K562 (cell line): ENCODE results near the gene PRICKLE2. TPM values are rescaled to one million over a fixed set of nuclear protein-coding genes. Genes with fewer than 3 reads are reported as not detected.

Experiments used
- ATAC-seq: fragments of 200-7000 bp; cut with Tn5 transposase; 3 replicates; pipeline ENCODE4 v1.9.1; 2020; ENCODE audit warnings: moderate library complexity
- BruUV-seq: library from RNA; stranded (reverse); fragments of 400-500 nt; replicated peaks from 2 replicates; lab custom pipeline; 2021; lab: Mats Ljungman, UMichigan
- CTCF ChIA-PET: fragments of 300-600 bp; formaldehyde crosslinking; extraction: SDS; loops from one replicate; lab custom pipeline; 2021; ENCODE audit warnings: low intra/inter-chr PET ratio; lab: Yijun Ruan, JAX
- POLR2A ChIA-PET: fragments of 300-600, 350-650 bp; sonication (Branson Sonifier 250); formaldehyde crosslinking; extraction: SDS; loops from one replicate; lab custom pipeline; 2021; ENCODE audit warnings: antibody characterized with exemption, inconsistent platforms; lab: Yijun Ruan, JAX
- DNase-seq, 4 experiments: peaks; one replicate each; pipeline versions ENCODE4 v3.0.0 to v3.0.0-alpha.2; 2011 to 2018; ENCODE audit warnings: low spot score in 3 of 4, mixed read lengths in 3 of 4; ENCODE audit errors: extremely low read depth in 1 of 4
- FAIRE-seq: peaks from 2 replicates; lab custom pipeline; 2011; peaks lifted over from hg19 to GRCh38; lab: Jason Lieb, UNC
- H2AFZ ChIP-seq: 2 replicates; pipeline ENCODE4 v1.6.0; 2011; ENCODE audit warnings: low read depth, low read length, control low read depth, inconsistent platforms
- H3K27ac ChIP-seq: fragments of 200-600 bp; 3 replicates; pipeline ENCODE4 v1.8.0; 2011; ENCODE audit warnings: low read depth, mild to moderate bottlenecking, control low read depth, inconsistent platforms, low read length, moderate library complexity, mixed read lengths; ENCODE audit errors: extremely low read depth
- H3K27me3 ChIP-seq, 2 experiments: fragments of 300-600 bp in 1 of 2; 2 replicates in 1 of 2; 3 replicates in 1 of 2; pipeline versions ENCODE4 v1.6.0 to v1.8.0; 2011; ENCODE audit warnings: inconsistent platforms in 2 of 2, low read length in 2 of 2, mild to moderate bottlenecking in 1 of 2, mixed read lengths in 1 of 2, moderate library complexity in 1 of 2; ENCODE audit not compliant: control insufficient read depth in 2 of 2, insufficient read depth in 2 of 2
- H3K36me3 ChIP-seq: fragments of 300-600 bp; 3 replicates; pipeline ENCODE4 v1.8.0; 2011; ENCODE audit warnings: mild to moderate bottlenecking, low read length, inconsistent platforms; ENCODE audit not compliant: control insufficient read depth, insufficient read depth
- H3K4me1 ChIP-seq, 2 experiments: fragments of 200-600 bp in 1 of 2; replicated peaks in 1 of 2; 2 replicates in 1 of 2; 3 replicates in 1 of 2; pipeline versions ENCODE4 v1.5.1 to v1.8.0; 2011; ENCODE audit warnings: inconsistent platforms in 2 of 2, low read length in 2 of 2, mild to moderate bottlenecking in 1 of 2, mixed read lengths in 1 of 2, moderate library complexity in 1 of 2; ENCODE audit not compliant: control insufficient read depth in 2 of 2, insufficient read depth in 2 of 2
- H3K4me2 ChIP-seq: 2 replicates; pipeline ENCODE4 v1.6.1; 2011; ENCODE audit warnings: low read length, control low read depth, inconsistent platforms, mixed read lengths; ENCODE audit not compliant: insufficient read depth
- H3K4me3 ChIP-seq: fragments of 200-600 bp; sonication (generic), shearing (Covaris generic); 2 replicates; pipeline ENCODE4 v1.5.1; 2016; ENCODE audit warnings: control low read depth, inconsistent platforms
- H3K79me2 ChIP-seq: fragments of 200-600 bp; 3 replicates; pipeline ENCODE4 v1.8.0; 2011; ENCODE audit warnings: low read length, inconsistent platforms; ENCODE audit not compliant: control insufficient read depth, insufficient read depth
- H3K9ac ChIP-seq, 2 experiments: 2 replicates each; pipeline versions ENCODE4 v1.6.0 to v1.6.1; 2011; ENCODE audit warnings: low read depth in 2 of 2, low read length in 2 of 2, control low read depth in 1 of 2, inconsistent platforms in 1 of 2, mild to moderate bottlenecking in 1 of 2, mixed read lengths in 1 of 2; ENCODE audit not compliant: insufficient read depth in 1 of 2
- H3K9me1 ChIP-seq: one replicate; pipeline ENCODE4 v1.6.0; 2011; ENCODE audit warnings: inconsistent platforms, mild to moderate bottlenecking, low read length, moderate library complexity; ENCODE audit not compliant: control insufficient read depth, insufficient read depth
- H3K9me3 ChIP-seq: replicated peaks from 2 replicates; pipeline ENCODE4 v1.5.1; 2011; ENCODE audit warnings: low read depth, low read length, inconsistent platforms; ENCODE audit not compliant: control insufficient read depth, insufficient read depth
- H4K20me1 ChIP-seq: replicated peaks from 2 replicates; pipeline ENCODE4 v1.6.1; 2011; ENCODE audit warnings: low read length, inconsistent platforms, mixed read lengths; ENCODE audit not compliant: control insufficient read depth, insufficient read depth
- CC2D1A ChIP-seq: fragments of 450-650 bp; IDR thresholded peaks from 2 replicates; pipeline ENCODE4 v1.6.1; 2017; ENCODE audit warnings: mild to moderate bottlenecking
- E2F6 ChIP-seq, 2 experiments: IDR thresholded peaks; 2 replicates each; pipeline ENCODE4 v1.6.1; 2011; ENCODE audit warnings: borderline replicate concordance in 1 of 2, control low read depth in 1 of 2, low read depth in 1 of 2, low read length in 1 of 2, mild to moderate bottlenecking in 1 of 2, mixed read lengths in 1 of 2, moderate library complexity in 1 of 2; ENCODE audit not compliant: insufficient read depth in 1 of 2, insufficient read length in 1 of 2, poor library complexity in 1 of 2, severe bottlenecking in 1 of 2; ENCODE audit errors: extremely low read depth in 1 of 2
- EP400 ChIP-seq: fragments of 450-650 bp; IDR thresholded peaks from 2 replicates; pipeline ENCODE4 v1.6.1; 2017; ENCODE audit warnings: antibody characterized with exemption, mild to moderate bottlenecking, moderate library complexity
- KDM2B ChIP-seq: fragments of 250-450 bp; sonication (Bioruptor Pico); IDR thresholded peaks from 2 replicates; pipeline ENCODE4 v1.8.0; 2021; ENCODE audit warnings: mild to moderate bottlenecking, moderate library complexity
- L3MBTL2 ChIP-seq: fragments of 450-650 bp; IDR thresholded peaks from 2 replicates; pipeline ENCODE4 v1.6.1; 2016; ENCODE audit warnings: mild to moderate bottlenecking, moderate library complexity
- MBD2 ChIP-seq: sonication (generic); IDR thresholded peaks from 2 replicates; pipeline ENCODE4 v1.6.1; 2016; ENCODE audit warnings: low read depth, borderline replicate concordance
- POLR3A ChIP-seq: IDR thresholded peaks from 2 replicates; pipeline ENCODE4 v1.6.1; 2011; ENCODE audit warnings: borderline replicate concordance, mild to moderate bottlenecking, moderate library complexity; ENCODE audit not compliant: insufficient read length, insufficient read depth; ENCODE audit errors: extremely low read depth
- STAG1 ChIP-seq: sonication (generic); formaldehyde crosslinking; IDR thresholded peaks from 2 replicates; pipeline ENCODE4 v1.5.0; 2020; ENCODE audit warnings: missing genetic modification reagents, borderline replicate concordance
- TFAP4 ChIP-seq: sonication (generic); formaldehyde crosslinking; IDR thresholded peaks from 2 replicates; pipeline ENCODE4 v1.8.0; 2022; ENCODE audit warnings: missing genetic modification reagents, mild to moderate bottlenecking, moderate library complexity, borderline replicate concordance
- TGIF2 ChIP-seq: sonication (generic); formaldehyde crosslinking; IDR thresholded peaks from 2 replicates; pipeline ENCODE4 v1.8.1; 2022; ENCODE audit warnings: mild to moderate bottlenecking, missing genetic modification reagents, moderate library complexity
- WHSC1 ChIP-seq: IDR thresholded peaks from one replicate; pipeline ENCODE4 v1.6.1; 2012; ENCODE audit warnings: low read length, control low read depth, inconsistent platforms
- ZNF589 ChIP-seq: fragments of 200-800 bp; sonication (Bioruptor generic); IDR thresholded peaks from 2 replicates; pipeline ENCODE4 v1.6.1; 2016; ENCODE audit warnings: low read depth, missing genetic modification characterization, missing compliant biosample characterization
- WGBS: fragments of 100-300 bp; shearing (Covaris generic); methylation state at CpG from one replicate; pipeline ENCODE4 v1.1.6; 2016; ENCODE audit warnings: low coverage, mixed read lengths; ENCODE audit not compliant: insufficient coverage; ENCODE audit errors: missing lambda C conversion rate; 5-methylcytosine and 5-hydroxymethylcytosine counted together
- in situ Hi-C: fragments of 300-500 bp; cut with MboI; formaldehyde crosslinking; loops from 4 replicates; pipeline ENCODE4 v1.15.0; 2018; ENCODE audit warnings: inconsistent platforms, mixed read lengths
- intact Hi-C: fragments of 100-400 bp; cut with micrococcal nuclease; formaldehyde crosslinking; loops from 2 replicates; pipeline ENCODE4 v1.14.2; 2022
- polyA plus RNA-seq, 8 experiments: library from polyadenylated mRNA; depleted of rRNA in 4 of 8; stranded (reverse) in 5 of 8; unstranded in 3 of 8; fragments of >200 nt; fragmentation: Nextera tagmentation in 2 of 8; fragmentation: Illumina TruSeq in 1 of 8; extraction: Ambion mirVana in 2 of 8; extraction: Trizol in 1 of 8; gene quantifications; 2 replicates each; pipeline versions ENCODE4 v1.2.1 to v1.2.3, GENCODE V29; 2011 to 2014; ENCODE audit warnings: inconsistent platforms in 1 of 8, missing spikeins in 1 of 8
- total RNA-seq, 7 experiments: library from RNA; depleted of rRNA in 6 of 7; stranded (reverse); fragments of >200 nt in 6 of 7; fragmentation: Illumina TruSeq in 2 of 7; extraction: Trizol in 2 of 7; gene quantifications; 2 replicates each; pipeline versions ENCODE4 v1.2.1 to v1.2.3, GENCODE V29; 2011 to 2021; ENCODE audit warnings: low replicate concordance in 1 of 7
- TF ChIP-seq, protein P1 (sequence below): fragments of 250-450 bp; sonication (Bioruptor Pico); IDR thresholded peaks from 2 replicates; pipeline ENCODE4 v1.5.0; 2021; ENCODE audit warnings: mild to moderate bottlenecking, borderline replicate concordance

PRICKLE2 gene
- total and polyA plus RNA-seq, 9 of the 15 experiments (the other 6 are each of a cell fraction or from before 2014, with no cell fraction given), result 0.07 to 0.09 TPM; not detected in 7

GRCh38 chr3:64122476-64122875 is 102.8 kb downstream of the PRICKLE2 start:
- Histone ChIP-seq H3K4me3 (no peak overlapping the region), H4K20me1 (no peaks in the 10 kb centered on the region), H3K9me3 (no peaks in the 10 kb centered on the region), H3K27me3 (no peaks in the 10 kb centered on the region), H3K4me2 (no peak overlapping the region), H3K27ac (no peak overlapping the region), H3K36me3 (no peaks in the 10 kb centered on the region), H3K9ac (no peak overlapping the region), H3K9me1 (no peaks in the 10 kb centered on the region), H2AFZ (no peak overlapping the region), H3K4me1 (no peaks in the 10 kb centered on the region), H3K79me2 (no peaks in the 10 kb centered on the region)
- ChIA-PET POLR2A (no interaction called here), CTCF (no interaction called here)
- in situ Hi-C loops, result no loop called here
- WGBS, result 0% methylated on average over 1 of the region's 3 CpGs
- BruUV-seq, result no TSS peak
- FAIRE-seq, result no peak
- DNase-seq, result no peak
- intact Hi-C loops, result no loop called here
- ATAC-seq, result no peak
- no peak for TF ChIP-seq STAG1 (CRISPR knock-in tag)
- TF ChIP-seq CC2D1A, result no peak
- no peak for TF ChIP-seq TFAP4 (CRISPR knock-in tag)
- no peak for TF ChIP-seq KDM2B
- TF ChIP-seq EP400, result no peak
- TF ChIP-seq L3MBTL2, result no peak
- no peak for TF ChIP-seq E2F6 (IDR thresholded peaks at IDR 0.05; ENCODE audit: borderline replicate concordance in 1 of 2, extremely low read depth in 1 of 2, insufficient read depth in 1 of 2, insufficient read length in 1 of 2, low read depth in 1 of 2, low read length in 1 of 2, poor library complexity in 1 of 2, severe bottlenecking in 1 of 2)
- TF ChIP-seq MBD2, result no peak
- no peak for TF ChIP-seq TGIF2
- TF ChIP-seq ZNF589, result no peak
- TF ChIP-seq, protein P1, sequence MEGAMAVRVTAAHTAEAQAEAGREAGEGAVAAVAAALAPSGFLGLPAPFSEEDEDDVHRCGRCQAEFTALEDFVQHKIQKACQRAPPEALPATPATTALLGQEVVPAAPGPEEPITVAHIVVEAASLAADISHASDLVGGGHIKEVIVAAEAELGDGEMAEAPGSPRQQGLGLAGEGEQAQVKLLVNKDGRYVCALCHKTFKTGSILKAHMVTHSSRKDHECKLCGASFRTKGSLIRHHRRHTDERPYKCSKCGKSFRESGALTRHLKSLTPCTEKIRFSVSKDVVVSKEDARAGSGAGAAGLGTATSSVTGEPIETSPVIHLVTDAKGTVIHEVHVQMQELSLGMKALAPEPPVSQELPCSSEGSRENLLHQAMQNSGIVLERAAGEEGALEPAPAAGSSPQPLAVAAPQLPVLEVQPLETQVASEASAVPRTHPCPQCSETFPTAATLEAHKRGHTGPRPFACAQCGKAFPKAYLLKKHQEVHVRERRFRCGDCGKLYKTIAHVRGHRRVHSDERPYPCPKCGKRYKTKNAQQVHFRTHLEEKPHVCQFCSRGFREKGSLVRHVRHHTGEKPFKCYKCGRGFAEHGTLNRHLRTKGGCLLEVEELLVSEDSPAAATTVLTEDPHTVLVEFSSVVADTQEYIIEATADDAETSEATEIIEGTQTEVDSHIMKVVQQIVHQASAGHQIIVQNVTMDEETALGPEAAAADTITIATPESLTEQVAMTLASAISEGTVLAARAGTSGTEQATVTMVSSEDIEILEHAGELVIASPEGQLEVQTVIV (CRISPR knock-in tag), result no peak
- TF ChIP-seq POLR3A, result no peak
- no peak for TF ChIP-seq WHSC1
